ENCODE results near the gene CACUL1.
"Not testable (repeated sequence)": the region's sequence is repeated elsewhere in the genome, so short reads cannot be mapped to it uniquely, and the experiment has no call there.

CACUL1 gene

GRCh38 chr10:118682533-118682932, 72.2 kb downstream of the CACUL1 start:
- no peak for DNase-seq (ENCODE audit: low spot score)

- DNase-seq (ENCODE audit: low spot score) = no peak
Measured at GRCh38 chr10:118680197-118680596, 74.6 kb downstream of the CACUL1 start.

- DNase-seq (ENCODE audit: low spot score) = no peak
Measured at GRCh38 chr10:118674226-118674919, 80.4 kb downstream of the CACUL1 start.

- DNase-seq (ENCODE audit: low spot score) = no peak
Measured at GRCh38 chr10:118672766-118673715, 81.7 kb downstream of the CACUL1 start.

- no peak for DNase-seq (ENCODE audit: low spot score)
Measured at GRCh38 chr10:118672153-118672552, 82.6 kb downstream of the CACUL1 start.

- DNase-seq (ENCODE audit: low spot score) = not testable (repeated sequence)
Measured at GRCh38 chr10:118671221-118671620, 83.5 kb downstream of the CACUL1 start.

- no peak for DNase-seq (ENCODE audit: low spot score)
Measured at GRCh38 chr10:118670472-118671124, 84.2 kb downstream of the CACUL1 start.

GRCh38 chr10:118669835-118670234, 84.9 kb downstream of the CACUL1 start:
- DNase-seq (ENCODE audit: low spot score) = no peak

GRCh38 chr10:118669020-118669791, 85.6 kb downstream of the CACUL1 start:
- DNase-seq (ENCODE audit: low spot score) = peak; percentile 48

- no peak for DNase-seq (ENCODE audit: low spot score)
Measured at GRCh38 chr10:118668228-118668952, 86.4 kb downstream of the CACUL1 start.

GRCh38 chr10:118667732-118668131, 87.0 kb downstream of the CACUL1 start:
- DNase-seq (ENCODE audit: low spot score) = no peak

GRCh38 chr10:118666350-118666749, 88.4 kb downstream of the CACUL1 start:
- DNase-seq (ENCODE audit: low spot score) = no peak

- DNase-seq (ENCODE audit: low spot score) = no peak
Measured at GRCh38 chr10:118664321-118664720, 90.4 kb downstream of the CACUL1 start.

- DNase-seq (ENCODE audit: low spot score) = no peak
Measured at GRCh38 chr10:118663176-118663575, 91.6 kb downstream of the CACUL1 start.

- no peak for DNase-seq (ENCODE audit: low spot score)
Measured at GRCh38 chr10:118662228-118663035, 92.3 kb downstream of the CACUL1 start.

GRCh38 chr10:118658762-118659161, 96.0 kb downstream of the CACUL1 start:
- DNase-seq (ENCODE audit: low spot score) = no peak

- DNase-seq (ENCODE audit: low spot score) = not testable (repeated sequence)
Measured at GRCh38 chr10:118658168-118658567, 96.6 kb downstream of the CACUL1 start.

- not testable (repeated sequence) for DNase-seq (ENCODE audit: low spot score)
Measured at GRCh38 chr10:118645294-118645693, 109.5 kb downstream of the CACUL1 start.

- no peak for DNase-seq (ENCODE audit: low spot score)
Measured at GRCh38 chr10:118642228-118642627, 112.5 kb downstream of the CACUL1 start.

- DNase-seq (ENCODE audit: low spot score) = no peak
Measured at GRCh38 chr10:118638680-118639079, 116.1 kb downstream of the CACUL1 start.
